GM19099 (cell line): ENCODE data around the gene GSKIP.

Experiments
- POLR2A ChIP-seq: IDR thresholded peaks from 3 replicates; pipeline ENCODE4 v1.6.1; 2011; ENCODE audit warnings: low read depth; ENCODE audit not compliant: insufficient read length; ENCODE audit errors: extremely low read depth

The GSKIP gene

GRCh38 chr14:96424109-96424989 lies 61.0 kb downstream of the GSKIP start:
- no peak for TF ChIP-seq POLR2A

GRCh38 chr14:96434040-96434439 lies 70.7 kb downstream of the GSKIP start:
- no peak for TF ChIP-seq POLR2A
